HG02973 (cell line): ENCODE results near the gene PARP9.
A peak's percentile ranks its signal among the peaks of the same experiment; 100 is the strongest.
"Not testable (repeated sequence)": the region's sequence is repeated elsewhere in the genome, so short reads cannot be mapped to it uniquely, and the experiment has no call there.

Experiments
- ATAC-seq: cut with Tn5 transposase; IDR thresholded peaks from one replicate; pipeline ENCODE4 v1.9.1; 2021; ENCODE audit warnings: moderate library complexity; ENCODE audit not compliant: unreplicated experiment

The PARP9 gene

GRCh38 chr3:122576174-122576940, 12.3 kb upstream of the PARP9 start:
- ATAC-seq = peak; percentile 81

GRCh38 chr3:122572940-122573412, 8.9 kb upstream of the PARP9 start:
- no peak for ATAC-seq

GRCh38 chr3:122568755-122569154, 4.7 kb upstream of the PARP9 start:
- no peak for ATAC-seq

GRCh38 chr3:122568131-122568530, 4.0 kb upstream of the PARP9 start:
- not testable (repeated sequence) for ATAC-seq

GRCh38 chr3:122563717-122564025, 429 bp downstream of the PARP9 start:
- ATAC-seq = no peak

GRCh38 chr3:122562923-122563716, 980 bp downstream of the PARP9 start:
- no peak for ATAC-seq

GRCh38 chr3:122560680-122561079, 3.4 kb downstream of the PARP9 start:
- ATAC-seq = no peak

- no peak for ATAC-seq
Measured at GRCh38 chr3:122559906-122560305, 4.2 kb downstream of the PARP9 start.

- no peak for ATAC-seq
Measured at GRCh38 chr3:122558605-122559004, 5.5 kb downstream of the PARP9 start.

- no peak for ATAC-seq
Measured at GRCh38 chr3:122557356-122557755, 6.7 kb downstream of the PARP9 start.

- ATAC-seq = no peak
Measured at GRCh38 chr3:122555275-122556071, 8.6 kb downstream of the PARP9 start.

- no peak for ATAC-seq
Measured at GRCh38 chr3:122553171-122553570, 10.9 kb downstream of the PARP9 start.

GRCh38 chr3:122548619-122549018, 15.5 kb downstream of the PARP9 start:
- ATAC-seq = no peak

GRCh38 chr3:122548076-122548475, 16.0 kb downstream of the PARP9 start:
- no peak for ATAC-seq

GRCh38 chr3:122546151-122546550, 17.9 kb downstream of the PARP9 start:
- ATAC-seq = no peak

- ATAC-seq = no peak
Measured at GRCh38 chr3:122538956-122539490, 25.1 kb downstream of the PARP9 start.

GRCh38 chr3:122536632-122537001, 27.5 kb downstream of the PARP9 start:
- ATAC-seq = no peak

- ATAC-seq = no peak
Measured at GRCh38 chr3:122535964-122536631, 28.0 kb downstream of the PARP9 start.

- peak; percentile 100 for ATAC-seq
Measured at GRCh38 chr3:122533931-122534334, 30.2 kb downstream of the PARP9 start.

GRCh38 chr3:122533480-122533879, 30.6 kb downstream of the PARP9 start:
- ATAC-seq = no peak

- ATAC-seq = no peak
Measured at GRCh38 chr3:122530164-122530563, 33.9 kb downstream of the PARP9 start.
